HG02623 (cell line): ENCODE measurements around the gene STOM.

ENCODE experiments used
- ATAC-seq: cut with Tn5 transposase; IDR thresholded peaks from one replicate; pipeline ENCODE4 v1.9.1; 2021; ENCODE audit warnings: moderate library complexity; ENCODE audit not compliant: unreplicated experiment

Gene STOM

GRCh38 chr9:121323449-121324151 lies 46.5 kb downstream of the STOM start:
- no peak for ATAC-seq

- ATAC-seq = no peak
Measured at GRCh38 chr9:121322737-121323448, 47.2 kb downstream of the STOM start.

- no peak for ATAC-seq
Measured at GRCh38 chr9:121322037-121322736, 47.9 kb downstream of the STOM start.

GRCh38 chr9:121321016-121321503 lies 49.0 kb downstream of the STOM start:
- no peak for ATAC-seq

GRCh38 chr9:121319383-121319780 lies 50.7 kb downstream of the STOM start:
- ATAC-seq = no peak

GRCh38 chr9:121318631-121319382 lies 51.2 kb downstream of the STOM start:
- no peak for ATAC-seq

GRCh38 chr9:121317737-121318630 lies 52.1 kb downstream of the STOM start:
- ATAC-seq = no peak

GRCh38 chr9:121316852-121317373 lies 53.1 kb downstream of the STOM start:
- ATAC-seq = no peak

- ATAC-seq = no peak
Measured at GRCh38 chr9:121316378-121316777, 53.7 kb downstream of the STOM start.

GRCh38 chr9:121313458-121314152 lies 56.4 kb downstream of the STOM start:
- ATAC-seq = no peak

- no peak for ATAC-seq
Measured at GRCh38 chr9:121312169-121312568, 57.9 kb downstream of the STOM start.

- ATAC-seq = no peak
Measured at GRCh38 chr9:121310571-121310970, 59.5 kb downstream of the STOM start.

- no peak for ATAC-seq
Measured at GRCh38 chr9:121309833-121310425, 60.1 kb downstream of the STOM start.

GRCh38 chr9:121309171-121309570 lies 60.9 kb downstream of the STOM start:
- no peak for ATAC-seq

GRCh38 chr9:121308765-121309164 lies 61.3 kb downstream of the STOM start:
- ATAC-seq = no peak

- no peak for ATAC-seq
Measured at GRCh38 chr9:121307976-121308375, 62.1 kb downstream of the STOM start.

GRCh38 chr9:121305269-121305994 lies 64.6 kb downstream of the STOM start:
- no peak for ATAC-seq

GRCh38 chr9:121304707-121305106 lies 65.3 kb downstream of the STOM start:
- ATAC-seq = no peak
